HG02610 (cell line): ENCODE results near the gene RPL37A.

Source experiments
- ATAC-seq: cut with Tn5 transposase; IDR thresholded peaks from one replicate; pipeline ENCODE4 v1.9.1; 2021; ENCODE audit warnings: mild to moderate bottlenecking, moderate library complexity; ENCODE audit not compliant: unreplicated experiment

The RPL37A gene

DNA sequence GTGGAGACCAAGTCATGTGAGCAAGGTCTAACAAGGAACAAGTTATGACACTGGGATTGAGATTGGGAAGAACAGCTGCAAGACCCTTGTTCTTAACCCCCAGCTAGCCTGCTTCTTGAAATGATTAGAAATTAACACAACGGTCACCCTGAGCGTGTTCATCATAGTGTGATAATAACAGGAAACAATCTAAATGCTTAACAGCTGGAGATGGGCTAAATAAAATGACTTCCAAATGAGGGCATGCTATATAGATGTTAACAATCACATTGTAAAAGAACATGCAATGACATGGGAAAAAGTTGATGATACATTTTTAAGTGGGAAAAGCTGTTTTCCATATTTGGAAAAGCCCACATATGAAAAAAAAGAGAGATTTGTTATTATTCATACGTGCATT is 47.6 kb downstream of the RPL37A start:
- ATAC-seq, result no peak

GRCh38 chr2:216546641-216547403 is 48.2 kb downstream of the RPL37A start:
- ATAC-seq, result no peak

GRCh38 chr2:216548901-216549331 is 50.3 kb downstream of the RPL37A start:
- no peak for ATAC-seq

GRCh38 chr2:216549926-216550690 is 51.5 kb downstream of the RPL37A start:
- no peak for ATAC-seq

DNA sequence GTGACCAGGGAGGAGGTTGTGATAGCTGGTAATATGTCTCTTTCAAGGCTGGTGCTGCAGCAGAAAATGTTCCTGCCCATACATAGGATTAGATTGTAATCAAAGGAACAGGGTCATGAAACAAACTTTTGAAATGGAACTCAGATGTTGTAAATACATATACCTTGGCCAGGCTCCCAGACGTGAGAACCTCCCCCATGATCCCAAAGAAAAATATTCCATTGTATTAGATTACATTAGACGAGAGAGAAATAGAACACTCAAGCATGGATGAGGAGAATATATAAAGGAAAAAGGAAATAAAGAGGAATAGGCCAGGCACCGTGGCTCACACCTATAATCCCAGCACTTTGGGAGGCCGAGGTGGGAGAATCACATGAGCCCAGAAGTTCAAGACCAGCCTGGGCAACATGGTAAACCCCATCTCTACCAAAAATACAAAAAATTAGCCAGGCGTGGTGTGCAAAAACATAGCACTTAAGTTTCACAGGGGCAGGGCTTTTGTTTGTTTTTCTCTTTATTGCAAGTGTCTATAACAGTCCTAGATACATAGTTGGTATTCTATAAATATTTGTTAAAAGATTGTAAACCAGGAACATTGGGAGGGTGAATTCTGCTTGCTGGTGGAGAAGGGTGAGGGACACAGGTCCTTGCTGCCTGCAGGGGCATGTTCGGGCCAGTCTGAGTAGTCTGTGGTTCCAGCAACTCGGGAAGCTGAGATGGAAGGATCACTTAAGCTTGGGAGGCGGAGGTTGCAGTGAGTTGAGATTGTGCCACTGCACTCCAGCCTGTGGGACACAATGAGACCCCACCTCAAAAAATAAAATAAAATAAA is 52.8 kb downstream of the RPL37A start:
- ATAC-seq, result no peak

DNA sequence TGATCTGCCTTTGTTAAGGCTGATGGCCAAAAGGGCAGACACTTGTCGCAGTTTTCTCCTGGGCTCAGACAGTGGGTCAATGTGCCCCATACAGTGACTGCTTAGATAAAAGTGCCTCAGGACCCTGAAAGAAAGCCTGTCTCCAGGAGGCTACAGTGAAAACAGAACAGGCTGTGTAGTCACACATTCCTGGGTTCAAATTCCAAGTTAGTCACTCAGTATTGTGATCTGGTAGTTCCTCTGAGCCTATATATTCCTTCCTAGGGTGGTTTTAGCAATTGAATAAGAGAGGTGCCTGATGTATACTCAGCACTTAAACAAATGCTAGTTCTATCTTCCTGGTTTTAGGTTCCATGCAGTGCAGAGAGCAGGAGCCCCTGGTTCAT is 54.4 kb downstream of the RPL37A start:
- ATAC-seq, result no peak
